DOHH2 (cell line): Measurements from ENCODE around the gene DNMT3A.

Experiments used
- H3F3A ChIP-seq: fragments of 200-600 bp; sonication (generic), shearing (Covaris generic); 2 replicates; pipeline ENCODE4 v1.6.0; 2016; ENCODE audit warnings: antibody characterized with exemption, mild to moderate bottlenecking; ENCODE audit not compliant: control insufficient read depth, insufficient read depth
- H3K27ac ChIP-seq: fragments of 200-600 bp; sonication (generic); 2 replicates; pipeline ENCODE4 v1.5.1; 2014; ENCODE audit warnings: low read depth, mild to moderate bottlenecking, low read length, moderate library complexity
- H3K27me3 ChIP-seq: fragments of 200-600 bp; sonication (generic); 2 replicates; pipeline ENCODE4 v1.6.1; 2014; ENCODE audit warnings: mild to moderate bottlenecking, low read length, mixed read lengths; ENCODE audit not compliant: control insufficient read depth
- H3K36me3 ChIP-seq: fragments of 200-600 bp; sonication (generic); 2 replicates; pipeline ENCODE4 v1.6.1; 2014; ENCODE audit warnings: mild to moderate bottlenecking, low read length, moderate library complexity, mixed read lengths; ENCODE audit not compliant: control insufficient read depth
- H3K4me1 ChIP-seq: fragments of 200-600 bp; sonication (generic); 2 replicates; pipeline ENCODE4 v1.6.1; 2014; ENCODE audit warnings: mild to moderate bottlenecking, low read length, mixed read lengths; ENCODE audit not compliant: control insufficient read depth
- H3K4me2 ChIP-seq: fragments of 200-600 bp; sonication (generic); 2 replicates; pipeline ENCODE4 v1.6.0; 2014; ENCODE audit warnings: mild to moderate bottlenecking, low read length, moderate library complexity
- H3K4me3 ChIP-seq: fragments of 200-600 bp; sonication (generic); 2 replicates; pipeline ENCODE4 v1.5.1; 2014; ENCODE audit warnings: mild to moderate bottlenecking, low read length, mixed read lengths
- H3K79me2 ChIP-seq: fragments of 200-600 bp; sonication (generic); 2 replicates; pipeline ENCODE4 v1.6.1; 2014; ENCODE audit warnings: mild to moderate bottlenecking, low read length, mixed read lengths; ENCODE audit not compliant: control insufficient read depth
- H3K9me2 ChIP-seq: fragments of 200-600 bp; sonication (generic); replicated peaks from 2 replicates; pipeline ENCODE4 v1.6.1; 2014; ENCODE audit warnings: mild to moderate bottlenecking, low read length, mixed read lengths; ENCODE audit not compliant: control insufficient read depth
- H3K9me3 ChIP-seq: fragments of 200-600 bp; sonication (generic); 2 replicates; pipeline ENCODE4 v1.6.1; 2014; ENCODE audit warnings: antibody characterized with exemption, low read length, mixed read lengths; ENCODE audit not compliant: control insufficient read depth, insufficient read depth
- H4K20me1 ChIP-seq: fragments of 200-600 bp; sonication (generic); 2 replicates; pipeline ENCODE4 v1.6.0; 2014; ENCODE audit warnings: low read depth, mild to moderate bottlenecking, antibody characterized with exemption, low read length, moderate library complexity; ENCODE audit not compliant: control insufficient read depth, insufficient read depth
- CTCF ChIP-seq: fragments of 200-600 bp; sonication (generic); IDR thresholded peaks from one replicate; pipeline ENCODE4 v1.5.1; 2014; ENCODE audit warnings: antibody characterized with exemption, mild to moderate bottlenecking, low read depth, low read length; ENCODE audit not compliant: poor library complexity, severe bottlenecking
- EZH2phosphoT487 ChIP-seq: fragments of 200-600 bp; sonication (generic); IDR thresholded peaks from 2 replicates; pipeline ENCODE4 v1.6.1; 2017; ENCODE audit warnings: borderline replicate concordance, mild to moderate bottlenecking, antibody characterized with exemption, low read length, moderate library complexity, mixed read lengths

The DNMT3A gene

GRCh38 chr2:25387876-25388449, 46.2 kb upstream of the DNMT3A start:
- peak overlapping the region; percentile 64 for H3K4me3 ChIP-seq
- no peaks in the 10 kb centered on the region for H3K9me3 ChIP-seq
- no peaks in the 10 kb centered on the region for H3K79me2 ChIP-seq
- no peaks in the 10 kb centered on the region for H3F3A ChIP-seq
- no peaks in the 10 kb centered on the region for H4K20me1 ChIP-seq
- H3K27ac ChIP-seq = peak overlapping the region; percentile 36; the same call in 1 of the 2 replicates
- H3K27me3 ChIP-seq = no peaks in the 10 kb centered on the region
- peaks cover 28% of the 10 kb centered on the region for H3K4me1 ChIP-seq
- H3K36me3 ChIP-seq = no peaks in the 10 kb centered on the region
- H3K9me2 ChIP-seq = no peaks in the 10 kb centered on the region
- TF ChIP-seq EZH2phosphoT487 (no peak), CTCF (no peak)
- peak overlapping the region; percentile 76 for H3K4me2 ChIP-seq

GRCh38 chr2:25386971-25387875, 45.5 kb upstream of the DNMT3A start:
- no peaks in the 10 kb centered on the region for H3K27me3 ChIP-seq
- H3K9me3 ChIP-seq = no peaks in the 10 kb centered on the region
- peaks cover 28% of the 10 kb centered on the region for H3K4me1 ChIP-seq

GRCh38 chr2:25385910-25386309, 44.2 kb upstream of the DNMT3A start:
- Histone ChIP-seq H3K36me3 (no peaks in the 10 kb centered on the region), H3K4me1 (peaks cover 28% of the 10 kb centered on the region), H3K4me3 (no peak overlapping the region), H3K9me3 (no peaks in the 10 kb centered on the region), H3F3A (no peaks in the 10 kb centered on the region), H3K79me2 (no peaks in the 10 kb centered on the region), H4K20me1 (no peaks in the 10 kb centered on the region), H3K27ac (no peak overlapping the region), H3K27me3 (no peaks in the 10 kb centered on the region), H3K9me2 (no peaks in the 10 kb centered on the region), H3K4me2 (no peak overlapping the region)
- no peak for TF ChIP-seq EZH2phosphoT487
- no peak for TF ChIP-seq CTCF

More at GRCh38 chr2:25386971-25387875, 45.5 kb upstream of the DNMT3A start:
- Histone ChIP-seq H3K36me3 (no peaks in the 10 kb centered on the region), H3K4me2 (peak overlapping the region; percentile 76), H3K27ac (no peak overlapping the region), H3K79me2 (no peaks in the 10 kb centered on the region), H3F3A (no peaks in the 10 kb centered on the region), H3K9me2 (no peaks in the 10 kb centered on the region), H4K20me1 (no peaks in the 10 kb centered on the region), H3K4me3 (peak overlapping the region; percentile 64)
- no peak for TF ChIP-seq EZH2phosphoT487
- TF ChIP-seq CTCF = no peak
